Midbrain (tissue), 1 donor: ENCODE measurements around the gene LRRC41.
A peak's percentile ranks its signal among the peaks of the same experiment; 100 is the strongest.
"Not testable (repeated sequence)": the region's sequence is repeated elsewhere in the genome, so short reads cannot be mapped to it uniquely, and the experiment has no call there.

Experiments
- DNase-seq: peaks from one replicate; lab custom pipeline; 2025; lab: John Stamatoyannopoulos, UW

Gene LRRC41

GRCh38 chr1:46303038-46303871, at the start of gene LRRC41, which contains the start of gene UQCRH:
TSS of gene LRRC41 (minus strand) at chr1:46303616. CDS start at chr1:46303322, 294 bp downstream.
TSS of gene UQCRH (plus strand) at chr1:46303698. CDS start at chr1:46303767, 69 bp downstream.
- DNase-seq, result peak; percentile 96

GRCh38 chr1:46352363-46352762, 48.9 kb upstream of the LRRC41 start:
- no peak for DNase-seq

GRCh38 chr1:46345281-46345680, 41.9 kb upstream of the LRRC41 start:
- no peak for DNase-seq

GRCh38 chr1:46344481-46344880, 41.1 kb upstream of the LRRC41 start:
- no peak for DNase-seq

GRCh38 chr1:46343705-46344104, 40.3 kb upstream of the LRRC41 start:
- DNase-seq, result no peak

GRCh38 chr1:46343351-46343695, 39.9 kb upstream of the LRRC41 start:
- no peak for DNase-seq

GRCh38 chr1:46342677-46343350, 39.4 kb upstream of the LRRC41 start:
- no peak for DNase-seq

- no peak for DNase-seq
Observed at GRCh38 chr1:46342084-46342656, 38.8 kb upstream of the LRRC41 start.

- no peak for DNase-seq
Observed at GRCh38 chr1:46341222-46342083, 38.0 kb upstream of the LRRC41 start.

GRCh38 chr1:46340404-46341221, 37.2 kb upstream of the LRRC41 start, which contains the start of gene NSUN4:
TSS of gene NSUN4 (plus strand) at chr1:46340807. CDS start at chr1:46340827, 20 bp downstream.
- peak; percentile 94 for DNase-seq

GRCh38 chr1:46337409-46337808, 34.0 kb upstream of the LRRC41 start:
- DNase-seq, result not testable (repeated sequence)

GRCh38 chr1:46335081-46335480, 31.7 kb upstream of the LRRC41 start:
- DNase-seq, result no peak

- no peak for DNase-seq
Observed at GRCh38 chr1:46334030-46334384, 30.6 kb upstream of the LRRC41 start.

- DNase-seq, result peak; percentile 20
Observed at GRCh38 chr1:46333300-46334029, 30.0 kb upstream of the LRRC41 start.

GRCh38 chr1:46331786-46332540, 28.5 kb upstream of the LRRC41 start:
- not testable (repeated sequence) for DNase-seq

GRCh38 chr1:46330381-46330780, 27.0 kb upstream of the LRRC41 start:
- not testable (repeated sequence) for DNase-seq

GRCh38 chr1:46329807-46330206, 26.4 kb upstream of the LRRC41 start:
- DNase-seq, result not testable (repeated sequence)

GRCh38 chr1:46328182-46328581, 24.8 kb upstream of the LRRC41 start:
- DNase-seq, result not testable (repeated sequence)

GRCh38 chr1:46325285-46326076, 22.1 kb upstream of the LRRC41 start:
- not testable (repeated sequence) for DNase-seq
